COLO668 (cell line): Measurements from ENCODE around the gene SMYD3.

ENCODE experiments used
- DNase-seq: peaks from one replicate; lab custom pipeline; 2025; ENCODE audit not compliant: unreplicated experiment; lab: John Stamatoyannopoulos, UW

SMYD3 gene

GRCh38 chr1:246311461-246311860, 195.6 kb downstream of the SMYD3 start:
- DNase-seq, result no peak

- DNase-seq, result no peak
Observed at GRCh38 chr1:246309247-246309884, 197.7 kb downstream of the SMYD3 start.

- no peak for DNase-seq
Observed at GRCh38 chr1:246308533-246309075, 198.5 kb downstream of the SMYD3 start.

GRCh38 chr1:246306415-246307037, 200.6 kb downstream of the SMYD3 start:
- no peak for DNase-seq

- no peak for DNase-seq
Observed at GRCh38 chr1:246304484-246305259, 202.4 kb downstream of the SMYD3 start.

GRCh38 chr1:246302711-246303317, 204.3 kb downstream of the SMYD3 start:
- no peak for DNase-seq

- DNase-seq, result no peak
Observed at GRCh38 chr1:246302251-246302625, 204.8 kb downstream of the SMYD3 start.

- DNase-seq, result no peak
Observed at GRCh38 chr1:246301553-246302250, 205.4 kb downstream of the SMYD3 start.

- no peak for DNase-seq
Observed at GRCh38 chr1:246300626-246301549, 206.2 kb downstream of the SMYD3 start.

GRCh38 chr1:246297279-246298265, 209.5 kb downstream of the SMYD3 start:
- no peak for DNase-seq

GRCh38 chr1:246295968-246296367, 211.1 kb downstream of the SMYD3 start:
- no peak for DNase-seq

- no peak for DNase-seq
Observed at GRCh38 chr1:246295340-246295739, 211.7 kb downstream of the SMYD3 start.

GRCh38 chr1:246294263-246294662, 212.8 kb downstream of the SMYD3 start:
- no peak for DNase-seq

GRCh38 chr1:246293366-246294121, 213.5 kb downstream of the SMYD3 start:
- no peak for DNase-seq

GRCh38 chr1:246292571-246292970, 214.5 kb downstream of the SMYD3 start:
- DNase-seq, result no peak

GRCh38 chr1:246291127-246291526, 216.0 kb downstream of the SMYD3 start:
- no peak for DNase-seq

GRCh38 chr1:246283771-246284410, 223.2 kb downstream of the SMYD3 start:
- no peak for DNase-seq
